Gastroesophageal sphincter (tissue), 3 donors: ENCODE measurements around the gene LIX1.

Source experiments
- POLR2A ChIP-seq, 2 donors: fragments of 450-650 bp; IDR thresholded peaks; one replicate each; pipeline ENCODE4 v1.6.1; 2017; ENCODE audit warnings: antibody characterized with exemption in 2 of 2, mild to moderate bottlenecking in 2 of 2, moderate library complexity in 1 of 2
- POLR2AphosphoS5 ChIP-seq: sonication (generic); formaldehyde crosslinking; IDR thresholded peaks from one replicate; pipeline ENCODE4 v1.6.1; 2017; ENCODE audit warnings: antibody characterized with exemption
- TF ChIP-seq, protein P1 (sequence below), 4 experiments: fragments of 200-600 bp in 2 of 4; fragments of 450-650 bp in 2 of 4; sonication (generic) in 1 of 4; IDR thresholded peaks; one replicate each; pipeline ENCODE4 v1.5.1; 2017 to 2019; ENCODE audit warnings: antibody characterized with exemption in 4 of 4, mild to moderate bottlenecking in 2 of 4, moderate library complexity in 2 of 4

DNA sequence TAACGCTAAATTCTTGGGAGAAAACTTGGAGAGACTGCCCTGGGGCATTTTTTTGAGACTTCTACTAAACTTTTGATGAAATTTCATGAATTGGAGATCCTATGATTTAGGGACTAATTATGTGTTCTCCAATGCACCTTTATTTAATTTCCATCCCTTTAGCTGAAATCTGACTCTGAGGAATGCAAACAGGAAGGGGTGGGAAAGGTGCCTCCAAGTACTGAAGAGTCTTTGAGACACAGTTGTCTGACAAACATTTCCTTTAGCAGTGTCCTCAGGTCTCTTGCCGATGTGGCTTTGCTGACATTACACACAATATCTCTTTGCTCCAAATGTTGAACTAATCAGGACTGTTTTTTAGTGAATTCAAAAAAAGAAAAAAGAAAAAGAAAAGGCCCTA lies 76.9 kb downstream of the LIX1 start:
- no peak for TF ChIP-seq POLR2A (IDR thresholded peaks at IDR 0.05)
- TF ChIP-seq, protein P1, sequence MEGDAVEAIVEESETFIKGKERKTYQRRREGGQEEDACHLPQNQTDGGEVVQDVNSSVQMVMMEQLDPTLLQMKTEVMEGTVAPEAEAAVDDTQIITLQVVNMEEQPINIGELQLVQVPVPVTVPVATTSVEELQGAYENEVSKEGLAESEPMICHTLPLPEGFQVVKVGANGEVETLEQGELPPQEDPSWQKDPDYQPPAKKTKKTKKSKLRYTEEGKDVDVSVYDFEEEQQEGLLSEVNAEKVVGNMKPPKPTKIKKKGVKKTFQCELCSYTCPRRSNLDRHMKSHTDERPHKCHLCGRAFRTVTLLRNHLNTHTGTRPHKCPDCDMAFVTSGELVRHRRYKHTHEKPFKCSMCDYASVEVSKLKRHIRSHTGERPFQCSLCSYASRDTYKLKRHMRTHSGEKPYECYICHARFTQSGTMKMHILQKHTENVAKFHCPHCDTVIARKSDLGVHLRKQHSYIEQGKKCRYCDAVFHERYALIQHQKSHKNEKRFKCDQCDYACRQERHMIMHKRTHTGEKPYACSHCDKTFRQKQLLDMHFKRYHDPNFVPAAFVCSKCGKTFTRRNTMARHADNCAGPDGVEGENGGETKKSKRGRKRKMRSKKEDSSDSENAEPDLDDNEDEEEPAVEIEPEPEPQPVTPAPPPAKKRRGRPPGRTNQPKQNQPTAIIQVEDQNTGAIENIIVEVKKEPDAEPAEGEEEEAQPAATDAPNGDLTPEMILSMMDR (IDR thresholded peaks at IDR 0.05): no peak
- TF ChIP-seq POLR2AphosphoS5: no peak
